ENCODE measurements around the gene NR2C2AP.
"Not testable (repeated sequence)": the region's sequence is repeated elsewhere in the genome, so short reads cannot be mapped to it uniquely, and the experiment has no call there.

The NR2C2AP gene

DNA sequence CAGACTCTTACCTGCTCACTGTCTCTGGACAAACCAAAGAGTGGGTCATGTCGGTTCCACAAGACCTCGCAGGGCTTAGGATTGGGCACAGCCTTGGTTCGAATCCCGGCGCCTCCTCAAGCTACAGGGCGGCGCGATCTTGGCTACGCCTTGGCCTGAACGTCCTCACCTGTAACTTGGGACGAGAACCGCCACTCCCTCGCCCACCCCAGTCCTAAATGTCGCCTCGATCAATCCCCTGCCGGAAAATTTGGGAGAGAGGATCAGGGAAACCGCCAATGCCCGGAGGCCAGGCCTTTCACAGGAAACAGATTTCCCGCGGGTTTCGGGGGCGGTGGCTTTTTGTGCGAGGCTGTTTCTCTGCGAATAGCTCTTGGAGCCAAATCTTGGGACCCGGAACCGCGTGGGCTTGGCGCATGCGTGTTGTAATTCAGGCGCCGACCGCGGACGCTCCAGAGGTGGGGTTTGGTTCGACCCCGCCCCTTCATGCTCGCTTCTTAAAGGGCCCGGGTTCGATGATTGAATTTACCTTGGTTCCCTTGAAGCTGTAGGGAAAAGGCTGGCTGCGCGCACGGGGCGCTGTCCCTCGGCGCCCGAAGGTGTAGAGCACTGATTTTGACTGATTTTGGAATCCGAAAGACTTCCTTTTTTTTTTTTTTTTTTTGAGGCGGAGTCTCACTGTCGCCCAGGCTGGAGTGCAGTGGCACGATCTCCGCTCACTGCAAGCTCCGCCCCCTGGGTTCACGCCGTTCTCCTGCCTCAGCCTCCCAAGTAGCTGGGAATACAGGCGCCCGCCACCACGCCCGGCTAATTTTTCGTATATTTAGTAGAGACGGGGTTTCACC lies at the start of gene NR2C2AP:
NR2C2AP (minus strand) TSS at position 403 of the 845 bp plus-strand sequence; CDS start at position 49, 354 bp downstream.
- peak; percentile 99 for DNase-seq (ENCODE audit: low spot score)

DNA sequence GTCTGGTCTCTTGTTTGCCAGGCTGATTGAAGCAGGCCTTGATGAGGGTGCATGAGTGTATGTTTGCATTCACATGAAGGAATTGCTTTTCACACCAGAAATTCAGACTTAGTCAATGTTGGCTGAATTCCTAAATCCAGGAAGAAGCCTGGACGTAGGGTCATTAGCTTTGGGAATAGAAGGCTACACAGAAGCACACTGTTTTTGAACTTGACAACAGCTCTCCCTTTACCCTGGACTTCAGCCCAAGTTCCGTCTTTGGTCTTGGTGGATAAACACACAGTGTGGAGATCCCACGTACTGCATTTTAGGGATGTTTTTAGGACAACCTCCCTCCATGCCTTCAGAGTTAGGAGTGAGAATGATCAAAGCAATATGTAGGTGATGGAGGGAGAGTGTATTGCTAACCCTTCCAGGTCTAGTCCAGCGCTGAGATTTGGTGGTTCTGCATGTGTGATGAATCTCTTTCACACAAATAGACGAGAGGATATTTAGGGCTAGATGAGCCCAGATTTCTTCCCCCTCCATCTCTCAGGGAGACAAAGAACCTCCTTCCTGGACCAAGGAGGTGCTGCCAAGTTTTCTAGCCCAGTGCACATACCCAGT lies 47.1 kb upstream of the NR2C2AP start:
- no peak for DNase-seq (ENCODE audit: low spot score)

GRCh38 chr19:19240476-19240875 lies 37.3 kb upstream of the NR2C2AP start:
- DNase-seq (ENCODE audit: low spot score) = no peak

GRCh38 chr19:19239675-19240074 lies 36.5 kb upstream of the NR2C2AP start:
- no peak for DNase-seq (ENCODE audit: low spot score)

GRCh38 chr19:19238126-19238894 lies 35.1 kb upstream of the NR2C2AP start:
- DNase-seq (ENCODE audit: low spot score) = no peak

- DNase-seq (ENCODE audit: low spot score) = no peak
These were observed 33.0 kb upstream of the NR2C2AP start for GRCh38 chr19:19236173-19236572.

DNA sequence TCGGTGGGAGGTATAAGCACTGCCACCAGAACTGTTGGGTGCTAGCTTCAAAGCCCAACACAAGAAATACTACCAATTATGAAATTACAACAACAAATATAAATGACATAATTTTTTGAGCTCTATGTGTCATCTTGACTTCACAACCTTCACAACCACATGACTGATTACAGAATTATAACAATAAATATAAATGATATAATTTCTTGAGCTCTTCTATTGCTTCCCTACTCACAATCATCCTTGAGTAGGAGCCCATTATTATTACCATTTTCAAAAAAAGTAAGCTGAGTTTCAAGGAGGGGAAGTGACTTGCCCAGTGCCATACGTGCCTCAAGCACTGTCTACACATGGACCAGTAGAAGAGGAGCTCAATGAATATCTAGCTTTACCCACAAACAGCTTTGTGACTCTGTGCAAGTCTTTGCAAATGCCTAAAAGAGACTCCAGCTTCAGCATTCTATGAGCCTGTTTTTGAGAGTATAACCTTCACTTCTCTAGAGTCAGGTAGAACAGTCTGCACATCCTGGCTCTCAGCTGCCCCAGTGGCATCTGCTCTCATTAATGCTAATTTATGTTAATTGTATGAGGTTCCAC lies 31.1 kb upstream of the NR2C2AP start:
- DNase-seq (ENCODE audit: low spot score) = no peak

GRCh38 chr19:19232261-19232721 lies 29.1 kb upstream of the NR2C2AP start:
- DNase-seq (ENCODE audit: low spot score) = no peak

- no peak for DNase-seq (ENCODE audit: low spot score)
These were observed 27.8 kb upstream of the NR2C2AP start for GRCh38 chr19:19230999-19231398.

DNA sequence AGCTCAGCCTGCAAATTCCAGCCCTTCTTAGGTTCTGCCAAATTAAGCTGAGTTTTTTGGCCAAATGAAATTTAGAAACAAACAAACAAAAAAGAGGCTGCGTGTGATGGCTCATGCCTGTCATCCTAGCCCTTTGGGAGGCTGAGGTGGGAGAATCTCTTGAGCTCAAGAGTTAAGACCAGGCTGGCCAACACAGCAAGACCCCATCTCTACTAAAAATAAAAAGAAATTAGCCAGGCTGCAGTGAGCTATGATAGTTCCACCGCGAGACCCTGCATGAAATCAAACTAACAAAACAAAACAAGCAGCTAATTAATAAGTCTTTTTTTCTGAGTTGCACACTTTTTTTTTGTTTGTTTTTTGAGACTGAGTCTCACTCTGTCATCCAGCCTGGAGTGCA lies 26.5 kb upstream of the NR2C2AP start:
- no peak for DNase-seq (ENCODE audit: low spot score)

GRCh38 chr19:19227217-19227616 lies 24.0 kb upstream of the NR2C2AP start:
- DNase-seq (ENCODE audit: low spot score) = no peak

DNA sequence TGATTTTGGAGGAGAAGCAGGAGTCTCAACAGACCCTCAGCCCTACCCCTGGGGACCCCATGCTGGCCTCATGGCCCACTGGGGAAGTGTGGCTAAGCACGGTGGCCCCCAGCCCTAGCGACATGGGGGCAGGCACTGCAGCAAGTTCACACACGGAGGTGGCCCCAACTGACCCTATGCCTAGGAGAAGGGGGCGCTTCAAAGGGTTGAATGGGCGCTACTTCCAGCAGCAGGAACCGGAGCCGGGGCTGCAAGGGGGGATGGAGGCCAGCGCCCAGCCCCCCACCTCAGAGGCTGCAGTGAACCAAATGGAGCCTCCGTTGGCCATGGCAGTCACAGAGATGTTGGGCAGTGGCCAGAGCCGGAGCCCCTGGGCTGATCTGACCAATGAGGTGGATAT lies 23.4 kb upstream of the NR2C2AP start:
- DNase-seq (ENCODE audit: low spot score) = no peak

DNA sequence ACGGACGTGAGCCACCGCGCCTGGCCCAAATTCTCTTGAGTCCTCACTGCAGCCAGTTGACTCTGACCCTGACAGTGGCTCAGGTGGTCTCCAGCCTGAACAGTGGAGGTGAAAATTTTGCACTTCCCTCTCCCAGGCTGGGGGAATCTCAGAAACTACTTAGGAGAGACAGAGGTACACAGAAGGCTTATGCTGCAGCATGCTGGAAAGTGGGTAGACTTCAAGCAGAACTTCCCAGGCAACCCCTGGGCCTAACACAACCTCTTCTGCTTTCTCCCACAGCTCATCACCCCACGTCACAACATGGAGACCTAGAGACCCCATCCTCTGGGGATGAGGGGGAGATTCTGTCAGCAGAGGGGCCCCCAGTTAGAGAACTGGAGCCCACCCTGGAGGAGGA lies 23.0 kb upstream of the NR2C2AP start:
- DNase-seq (ENCODE audit: low spot score) = no peak

DNA sequence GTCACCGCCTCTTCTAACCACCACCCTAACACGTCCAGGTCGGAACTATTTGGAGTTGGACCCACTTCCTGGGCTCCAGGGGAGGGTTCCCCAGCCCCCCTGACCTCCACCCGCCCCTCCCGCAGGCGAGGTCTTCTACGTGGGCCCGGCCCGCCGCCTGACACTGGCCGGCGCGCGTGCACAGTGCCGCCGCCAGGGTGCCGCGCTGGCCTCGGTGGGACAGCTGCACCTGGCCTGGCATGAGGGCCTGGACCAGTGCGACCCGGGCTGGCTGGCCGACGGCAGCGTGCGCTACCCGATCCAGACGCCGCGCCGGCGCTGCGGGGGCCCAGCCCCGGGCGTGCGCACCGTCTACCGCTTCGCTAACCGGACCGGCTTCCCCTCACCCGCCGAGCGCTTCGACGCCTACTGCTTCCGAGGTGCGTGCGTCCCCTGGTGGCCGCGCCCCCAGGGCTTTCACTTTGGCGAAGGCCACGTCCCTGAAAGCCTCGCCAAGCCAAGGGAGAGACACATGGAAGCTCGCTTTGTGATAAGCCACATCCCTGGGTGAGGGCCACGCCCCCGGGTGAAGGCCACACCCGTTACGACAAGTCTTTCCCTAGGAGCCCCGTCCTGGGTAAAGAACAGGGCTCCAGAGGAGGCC lies 21.8 kb upstream of the NR2C2AP start:
- peak; percentile 89 for DNase-seq (ENCODE audit: low spot score)

DNA sequence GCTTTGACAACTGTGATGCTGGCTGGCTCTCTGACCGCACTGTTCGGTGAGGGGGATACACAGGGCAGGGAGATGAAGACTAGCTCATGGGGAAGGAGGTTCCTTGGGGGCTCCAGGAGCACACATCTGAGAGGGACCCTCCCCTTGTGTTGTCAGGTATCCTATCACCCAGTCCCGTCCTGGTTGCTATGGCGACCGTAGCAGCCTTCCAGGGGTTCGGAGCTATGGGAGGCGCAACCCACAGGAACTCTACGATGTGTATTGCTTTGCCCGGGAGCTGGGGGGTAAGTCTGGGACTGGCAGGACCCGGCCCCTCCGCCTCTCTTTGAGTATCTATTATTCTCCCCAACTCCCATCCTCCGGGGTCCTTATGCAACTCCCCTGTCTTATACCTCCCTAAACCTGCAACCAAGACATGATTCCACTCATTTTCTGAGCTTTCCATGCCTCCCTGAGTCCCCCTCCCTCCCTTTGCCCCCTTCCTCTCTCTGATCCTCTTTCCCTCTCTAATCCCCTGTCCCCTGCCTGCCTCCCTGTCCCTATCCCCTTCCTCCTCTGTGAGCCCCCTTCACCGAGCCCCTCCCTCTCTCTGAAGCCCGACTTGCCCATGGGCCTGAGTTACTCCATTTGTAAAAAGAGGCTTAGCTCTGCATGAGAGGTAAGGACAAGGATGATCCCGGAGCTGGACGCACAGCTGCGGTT lies 21.1 kb upstream of the NR2C2AP start:
- DNase-seq (ENCODE audit: low spot score) = no peak

GRCh38 chr19:19223636-19224035 lies 20.4 kb upstream of the NR2C2AP start:
- no peak for DNase-seq (ENCODE audit: low spot score)

DNA sequence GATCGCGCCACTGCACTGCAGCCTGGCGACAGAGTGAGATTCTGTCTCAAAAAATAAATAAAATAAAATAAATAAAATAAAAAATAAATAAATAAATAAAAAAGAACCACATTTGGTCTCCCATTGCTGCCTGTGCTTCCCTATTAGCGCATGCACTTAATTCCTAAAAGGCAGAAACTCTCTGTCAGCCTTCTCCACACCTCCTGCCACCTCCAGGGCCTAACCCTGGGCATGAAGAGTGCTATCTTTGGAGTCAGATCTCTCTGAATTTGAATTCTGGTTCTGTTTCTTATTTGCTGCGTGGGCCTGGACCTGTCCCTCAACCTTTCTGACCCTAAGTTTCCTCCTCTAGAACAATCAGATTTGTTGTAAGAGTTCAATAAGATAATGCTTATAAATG lies 19.8 kb upstream of the NR2C2AP start:
- DNase-seq (ENCODE audit: low spot score) = no peak

DNA sequence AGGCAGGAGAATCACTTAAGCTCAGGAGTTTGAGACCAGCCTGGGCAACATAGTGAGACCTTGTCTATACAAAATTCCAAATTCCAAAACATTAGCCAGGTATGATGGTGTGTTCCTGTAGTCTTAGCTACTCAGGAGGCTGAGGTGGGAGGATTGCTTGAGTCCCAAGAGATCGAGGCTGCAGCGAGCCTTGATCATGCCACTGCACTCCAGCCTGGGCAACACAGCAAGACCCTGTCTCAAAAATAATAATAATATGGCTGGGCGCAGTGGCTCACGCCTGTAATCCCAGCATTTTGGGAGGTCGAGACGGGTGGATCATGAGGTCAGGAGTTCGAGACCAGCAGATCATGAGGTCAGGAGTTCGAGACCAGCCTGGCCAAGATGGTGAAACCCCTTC lies 17.8 kb upstream of the NR2C2AP start:
- not testable (repeated sequence) for DNase-seq (ENCODE audit: low spot score)

- no peak for DNase-seq (ENCODE audit: low spot score)
These were observed 15.7 kb upstream of the NR2C2AP start for GRCh38 chr19:19218911-19219310.

DNA sequence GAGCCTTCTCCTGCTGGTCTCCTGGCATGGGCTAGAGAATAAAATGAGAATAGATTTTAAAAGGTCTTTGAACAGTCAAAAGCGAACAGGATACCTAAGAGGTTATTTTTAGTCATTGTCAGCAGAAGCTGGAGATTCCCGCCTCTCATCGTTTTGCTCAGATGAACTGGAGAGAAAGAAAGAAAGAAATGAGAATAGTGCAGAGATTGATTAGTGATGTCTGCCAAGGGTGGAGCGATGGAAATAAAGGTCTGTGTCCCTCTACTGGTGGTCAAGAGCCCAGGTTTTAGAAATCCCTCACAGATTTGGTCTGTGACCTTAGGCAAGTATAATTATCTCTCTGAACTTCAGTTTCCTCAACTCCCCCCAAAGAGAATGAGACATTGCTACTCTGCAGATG lies 13.9 kb upstream of the NR2C2AP start:
- DNase-seq (ENCODE audit: low spot score) = no peak

DNA sequence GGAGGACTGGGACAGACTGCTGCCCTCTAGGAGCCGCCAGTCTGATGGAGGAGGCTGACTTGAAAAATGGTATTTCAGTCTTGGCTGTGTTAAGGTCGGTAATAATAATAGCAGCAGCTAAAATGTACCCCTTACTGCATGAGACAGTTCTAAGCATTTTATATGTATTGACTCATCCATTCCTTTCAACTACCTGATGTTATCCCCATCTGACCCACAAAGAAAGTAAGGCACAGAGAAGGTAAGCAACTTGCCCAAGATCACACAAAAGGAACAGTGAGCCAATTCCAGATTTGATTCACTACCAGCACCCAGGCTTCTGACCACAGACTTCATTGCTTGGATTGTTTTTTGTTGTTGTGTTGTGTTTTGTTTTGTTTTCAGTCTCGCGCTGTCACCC lies 12.6 kb upstream of the NR2C2AP start:
- DNase-seq (ENCODE audit: low spot score) = no peak
